H1 (cell line): Measurements from ENCODE around the gene HAGH. TPM values are rescaled to one million over a fixed set of nuclear protein-coding genes. Genes with fewer than 3 reads are reported as not detected.

Source experiments
- CTCF ChIA-PET: fragments of 300-600 bp; sonication (Branson Sonifier 250); formaldehyde crosslinking; loops from one replicate; lab custom pipeline; 2021; ENCODE audit not compliant: partially characterized antibody; lab: Charles Lee
- POLR2A ChIA-PET: fragments of 300-600 bp; sonication (Branson Sonifier 250); formaldehyde crosslinking; loops from one replicate; lab custom pipeline; 2021; ENCODE audit warnings: inconsistent platforms; ENCODE audit not compliant: partially characterized antibody; lab: Charles Lee
- DNase-seq, 2 experiments: peaks; one replicate each; pipeline versions ENCODE4 v3.0.0 to v3.0.0-alpha.2; 2010 to 2022; ENCODE audit warnings: low spot score in 2 of 2, low read depth in 1 of 2, mixed read lengths in 1 of 2
- FAIRE-seq: peaks from 2 replicates; lab custom pipeline; 2011; peaks lifted over from hg19 to GRCh38; lab: Jason Lieb, UNC
- H2AFZ ChIP-seq: 2 replicates; pipeline ENCODE4 v1.8.1; 2012; ENCODE audit warnings: low read length, inconsistent platforms
- H2AK5ac ChIP-seq: 2 replicates; pipeline ENCODE4 v1.6.1; 2013; ENCODE audit warnings: low read depth, low read length
- H2BK120ac ChIP-seq: replicated peaks from 2 replicates; pipeline ENCODE3; 2013; ENCODE audit warnings: low read depth, low read length, inconsistent platforms
- H2BK12ac ChIP-seq: 2 replicates; pipeline ENCODE4 v1.6.1; 2013; ENCODE audit warnings: low read depth, low read length
- H2BK15ac ChIP-seq: 2 replicates; pipeline ENCODE4 v1.6.1; 2013; ENCODE audit warnings: low read length
- H2BK20ac ChIP-seq: 2 replicates; pipeline ENCODE4 v1.6.1; 2013; ENCODE audit warnings: low read length
- H2BK5ac ChIP-seq: 2 replicates; pipeline ENCODE4 v1.6.1; 2013; ENCODE audit warnings: low read depth, low read length
- H3K14ac ChIP-seq: 2 replicates; pipeline ENCODE4 v1.6.1; 2013; ENCODE audit warnings: inconsistent platforms; ENCODE audit not compliant: insufficient read length
- H3K18ac ChIP-seq: 2 replicates; pipeline ENCODE4 v1.6.1; 2013; ENCODE audit warnings: low read length; ENCODE audit errors: extremely low read depth
- H3K23ac ChIP-seq: 2 replicates; pipeline ENCODE4 v1.6.1; 2013; ENCODE audit warnings: inconsistent platforms; ENCODE audit not compliant: insufficient read length
- H3K23me2 ChIP-seq: 2 replicates; pipeline ENCODE4 v1.6.1; 2013; ENCODE audit warnings: low read depth, low read length
- H3K27ac ChIP-seq: 2 replicates; pipeline ENCODE4 v1.6.1; 2011; ENCODE audit warnings: low read depth, low read length, inconsistent platforms
- H3K27me3 ChIP-seq, 4 experiments: replicated peaks in 1 of 4; 1 replicate in 1 of 4; 2 replicates in 3 of 4; pipeline versions ENCODE4 v1.6.1 to v1.8.1; 2011 to 2013; ENCODE audit warnings: low read length in 3 of 4, mild to moderate bottlenecking in 3 of 4, inconsistent platforms in 2 of 4, mixed read lengths in 2 of 4, moderate library complexity in 1 of 4; ENCODE audit not compliant: control insufficient read depth in 3 of 4, insufficient read depth in 3 of 4; ENCODE audit errors: extremely low read depth in 1 of 4
- H3K36me3 ChIP-seq, 4 experiments: 2 replicates each; pipeline versions ENCODE4 v1.6.1 to v1.8.1; 2011 to 2013; ENCODE audit warnings: mild to moderate bottlenecking in 4 of 4, low read length in 3 of 4, moderate library complexity in 2 of 4, control low read depth in 1 of 4, inconsistent platforms in 1 of 4; ENCODE audit not compliant: insufficient read depth in 4 of 4, control insufficient read depth in 2 of 4
- H3K4ac ChIP-seq: replicated peaks from 2 replicates; pipeline ENCODE3; 2013; ENCODE audit warnings: low read length, low read depth, mixed read lengths, inconsistent platforms; ENCODE audit not compliant: insufficient read length
- H3K4me1 ChIP-seq, 4 experiments: replicated peaks in 1 of 4; 1 replicate in 1 of 4; 2 replicates in 3 of 4; pipeline versions ENCODE4 v1.6.1 to v1.8.1; 2011 to 2013; ENCODE audit warnings: low read length in 3 of 4, inconsistent platforms in 2 of 4, mixed read lengths in 1 of 4; ENCODE audit not compliant: insufficient read depth in 4 of 4, control insufficient read depth in 3 of 4
- H3K4me2 ChIP-seq, 2 experiments: 2 replicates each; pipeline versions ENCODE4 v1.6.1 to v1.8.1; 2011 to 2013; ENCODE audit warnings: low read depth in 2 of 2, low read length in 2 of 2, control low read depth in 1 of 2, inconsistent platforms in 1 of 2, mild to moderate bottlenecking in 1 of 2; ENCODE audit not compliant: insufficient read depth in 1 of 2
- H3K4me3 ChIP-seq, 4 experiments: fragments of 200-600, 300-600 bp in 1 of 4; sonication (generic), shearing (Covaris generic), sonication (Bioruptor Twin) in 1 of 4; 2 replicates each; pipeline versions ENCODE4 v1.5.1 to v1.8.1; 2011 to 2016; ENCODE audit warnings: low read length in 4 of 4, low read depth in 3 of 4, control low read depth in 2 of 4, inconsistent platforms in 2 of 4, mild to moderate bottlenecking in 2 of 4, mixed read lengths in 1 of 4, moderate library complexity in 1 of 4; ENCODE audit not compliant: insufficient read depth in 2 of 4; ENCODE audit errors: extremely low read depth in 1 of 4
- H3K56ac ChIP-seq: replicated peaks from 2 replicates; pipeline ENCODE3; 2013; ENCODE audit warnings: low read depth, mild to moderate bottlenecking, mixed read lengths, low read length, inconsistent platforms; ENCODE audit not compliant: insufficient read length
- H3K79me1 ChIP-seq: 2 replicates; pipeline ENCODE4 v1.6.1; 2013; ENCODE audit warnings: low read depth, low read length, control low read depth
- H3K79me2 ChIP-seq, 2 experiments: 2 replicates each; pipeline versions ENCODE4 v1.6.1 to v1.8.1; 2012 to 2013; ENCODE audit warnings: low read length in 2 of 2, mild to moderate bottlenecking in 2 of 2, inconsistent platforms in 1 of 2; ENCODE audit not compliant: insufficient read depth in 2 of 2, control insufficient read depth in 1 of 2
- H3K9ac ChIP-seq, 4 experiments: replicated peaks in 1 of 4; 1 replicate in 1 of 4; 2 replicates in 3 of 4; pipeline versions ENCODE4 v1.6.1 to v1.8.1; 2011 to 2013; ENCODE audit warnings: low read depth in 3 of 4, low read length in 3 of 4, control low read depth in 2 of 4, mild to moderate bottlenecking in 2 of 4, moderate library complexity in 2 of 4, inconsistent platforms in 1 of 4; ENCODE audit errors: extremely low read depth in 1 of 4
- H3K9me3 ChIP-seq, 2 experiments: 2 replicates each; pipeline versions ENCODE4 v1.6.1 to v1.8.1; 2012 to 2013; ENCODE audit warnings: mild to moderate bottlenecking in 2 of 2, moderate library complexity in 2 of 2, control low read depth in 1 of 2, inconsistent platforms in 1 of 2, low read depth in 1 of 2, low read length in 1 of 2, mixed read lengths in 1 of 2; ENCODE audit not compliant: insufficient read depth in 2 of 2
- H4K20me1 ChIP-seq, 2 experiments: replicated peaks in 1 of 2; 2 replicates each; pipeline versions ENCODE3 to v1.8.1; 2011 to 2013; ENCODE audit warnings: inconsistent platforms in 2 of 2, low read length in 2 of 2, mild to moderate bottlenecking in 1 of 2; ENCODE audit not compliant: insufficient read depth in 2 of 2, control insufficient read depth in 1 of 2
- H4K5ac ChIP-seq: 2 replicates; pipeline ENCODE4 v1.6.1; 2013; ENCODE audit warnings: low read length, low read depth, mixed read lengths, inconsistent platforms; ENCODE audit not compliant: insufficient read length
- H4K8ac ChIP-seq: 2 replicates; pipeline ENCODE4 v1.8.0; 2013; ENCODE audit warnings: mild to moderate bottlenecking, moderate library complexity, low read length, inconsistent platforms; ENCODE audit not compliant: insufficient read depth; ENCODE audit errors: extremely low read depth
- H4K91ac ChIP-seq: replicated peaks from 2 replicates; pipeline ENCODE3; 2013; ENCODE audit warnings: low read length, mixed read lengths, inconsistent platforms; ENCODE audit not compliant: insufficient read length
- BCL11A ChIP-seq, 2 experiments: IDR thresholded peaks; one replicate each; pipeline ENCODE4 v1.6.1; 2011; ENCODE audit warnings: low read depth in 2 of 2, low read length in 2 of 2, mild to moderate bottlenecking in 2 of 2
- EP300 ChIP-seq, 2 experiments: IDR thresholded peaks; 1 replicate in 1 of 2; 2 replicates in 1 of 2; pipeline ENCODE4 v1.6.1; 2011 to 2012; ENCODE audit warnings: low read depth in 2 of 2, low read length in 2 of 2, mild to moderate bottlenecking in 2 of 2, borderline replicate concordance in 1 of 2, inconsistent platforms in 1 of 2, moderate library complexity in 1 of 2
- JUN ChIP-seq: IDR thresholded peaks from 2 replicates; pipeline ENCODE4 v1.6.1; 2011; ENCODE audit warnings: low read depth, mild to moderate bottlenecking, improper control_type of control experiment, low read length
- KDM5A ChIP-seq: fragments of 200-600 bp; IDR thresholded peaks from 2 replicates; pipeline ENCODE4 v1.7.1; 2012; ENCODE audit warnings: mild to moderate bottlenecking, low read length, inconsistent platforms, mixed read lengths
- NRF1 ChIP-seq: IDR thresholded peaks from 2 replicates; pipeline ENCODE4 v1.6.1; 2011; ENCODE audit warnings: mild to moderate bottlenecking, low read depth, low read length, improper control_type of control experiment
- RBBP5 ChIP-seq: IDR thresholded peaks from 2 replicates; pipeline ENCODE4 v1.7.1; 2012; ENCODE audit warnings: low read depth, mild to moderate bottlenecking, inconsistent platforms, low read length, moderate library complexity, borderline replicate concordance
- RFX5 ChIP-seq: IDR thresholded peaks from 2 replicates; pipeline ENCODE4 v1.6.1; 2011; ENCODE audit warnings: low read depth, low read length, improper control_type of control experiment, borderline replicate concordance
- SIN3A ChIP-seq, 2 experiments: IDR thresholded peaks in 1 of 2; conservative IDR thresholded peaks in 1 of 2; 2 replicates each; pipeline ENCODE4 v1.6.1; 2011 to 2012; ENCODE audit warnings: low read length in 2 of 2, improper control_type of control experiment in 1 of 2, low read depth in 1 of 2, mild to moderate bottlenecking in 1 of 2
- SP1 ChIP-seq: IDR thresholded peaks from 2 replicates; pipeline ENCODE4 v1.6.1; 2011; ENCODE audit warnings: low read depth, low read length
- SRF ChIP-seq: IDR thresholded peaks from 2 replicates; pipeline ENCODE4 v1.6.1; 2011; ENCODE audit warnings: mild to moderate bottlenecking, low read depth, low read length, moderate library complexity
- ZNF274 ChIP-seq: IDR thresholded peaks from 2 replicates; pipeline ENCODE4 v1.7.0; 2012; ENCODE audit warnings: low read length, borderline replicate concordance; ENCODE audit errors: extremely low read depth
- WGBS, 2 experiments: shearing (Covaris generic) in 1 of 2; methylation state at CpG; one replicate each; pipeline versions ENCODE4 v1.1.6 to v1.1.7; 2013 to 2015; ENCODE audit warnings: low lambda C conversion rate in 2 of 2, mixed read lengths in 2 of 2, inconsistent platforms in 1 of 2, low coverage in 1 of 2, missing lambda C conversion rate in 1 of 2; ENCODE audit not compliant: insufficient replicate concordance in 2 of 2, insufficient coverage in 1 of 2, insufficient read length in 1 of 2; ENCODE audit errors: extremely low coverage in 1 of 2, missing lambda C conversion rate in 1 of 2; 5-methylcytosine and 5-hydroxymethylcytosine counted together
- polyA plus RNA-seq, 7 experiments: library from polyadenylated mRNA; depleted of rRNA in 3 of 7; stranded (reverse) in 5 of 7; unstranded in 2 of 7; fragments of >200 nt in 5 of 7; fragments of 200-250 nt in 2 of 7; gene quantifications; 1 replicate in 5 of 7; 2 replicates in 1 of 7; 4 replicates in 1 of 7; pipeline versions ENCODE4 v1.2.1 to v1.2.3, GENCODE V29; 2011 to 2013; ENCODE audit warnings: missing spikeins in 2 of 7, mixed read lengths in 2 of 7
- total RNA-seq: library from RNA; stranded (reverse); fragmentation: NEBNext Ultra II Directional; extraction: Animal tissue kit (Norgen Biotek cat#: 25700); gene quantifications from 2 replicates; pipeline ENCODE4 v1.2.1, GENCODE V29; 2021
- TF ChIP-seq, protein P1 (sequence below): IDR thresholded peaks from 2 replicates; pipeline ENCODE4 v1.6.1; 2011; ENCODE audit warnings: low read depth, mild to moderate bottlenecking, low read length; ENCODE audit not compliant: insufficient read depth

Gene HAGH
- total and polyA plus RNA-seq, 2 of the 8 experiments (the other 6 are each of a cell fraction or from before 2014, with no cell fraction given), result 28.7 to 40.6 TPM

DNA sequence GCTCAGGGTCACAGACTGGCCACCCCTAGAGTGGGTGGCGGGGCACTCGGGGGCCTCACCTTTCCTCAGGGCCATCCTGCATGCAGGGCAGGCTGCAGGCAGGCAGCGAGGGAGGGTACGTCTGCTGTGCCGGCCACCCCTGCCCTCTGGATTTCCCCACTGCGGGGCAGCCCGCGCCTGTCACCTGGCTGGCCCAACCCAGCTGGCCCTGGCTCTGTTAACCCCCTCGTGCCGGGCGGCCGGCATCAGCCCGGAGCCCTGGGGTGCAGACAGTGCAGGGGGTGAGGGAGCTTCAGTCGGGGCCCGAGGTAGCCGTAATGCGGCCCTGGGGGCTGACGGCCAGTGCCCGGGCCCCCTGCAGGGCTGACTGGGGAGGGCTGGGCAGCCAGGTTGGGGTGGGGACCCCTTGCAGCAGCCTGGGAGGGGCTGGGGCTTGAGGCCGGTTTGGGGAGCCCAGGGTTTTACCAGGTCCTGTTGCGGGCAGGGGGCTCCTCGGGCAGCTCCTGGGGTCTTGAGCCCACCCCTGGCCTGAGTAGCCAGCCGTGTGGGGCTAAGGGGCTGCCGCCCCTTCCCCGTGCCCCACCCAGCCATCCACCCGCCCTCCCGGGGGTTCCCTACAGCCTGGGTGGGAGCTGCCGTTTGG, 32.9 kb downstream of the HAGH start, which contains the start of gene IGFALS:
IGFALS (minus strand) TSS at position 128 of the 643 bp plus-strand sequence; CDS start at position 75, 53 bp downstream.
- peaks cover 8 to 12% of the 10 kb centered on the region in 2 experiments for H3K9me3 ChIP-seq
- no peaks in the 10 kb centered on the region for H3K4me1 ChIP-seq
- no peak within 1 kb of the TSS for H3K18ac ChIP-seq
- no peak within 1 kb of the TSS for H3K27ac ChIP-seq
- no peak within 1 kb of the TSS for H2BK5ac ChIP-seq
- H2BK12ac ChIP-seq, result no peak within 1 kb of the TSS
- H3K4me3 ChIP-seq, result no peak within 1 kb of the TSS
- ChIA-PET CTCF (interaction anchor here (0.6 to 2.2 kb wide), 8 partner anchors 11 to 48 kb away, joined by 3 to 6 read pairs (median 5); partner anchors contain the start of genes EME2, MRPS34, NUBP2 and SPSB3), POLR2A (interaction anchor here (3.3 to 4.2 kb wide), 3 partner anchors 11 to 22 kb away, joined by 19 to 26 read pairs (median 26); partner anchors contain the start of genes EME2, MRPS34, NME3 and NUBP2)
- no peak within 1 kb of the TSS for H3K56ac ChIP-seq
- no peaks in the 10 kb centered on the region for H3K27me3 ChIP-seq
- H3K79me1 ChIP-seq, result no peaks in the 10 kb centered on the region; the same call in 1 of the 2 replicates
- H3K4me2 ChIP-seq, result no peak within 1 kb of the TSS
- peaks cover 0 to 2% of the 10 kb centered on the region in 2 experiments for H4K20me1 ChIP-seq
- H3K14ac ChIP-seq, result no peak within 1 kb of the TSS
- H3K23me2 ChIP-seq, result no peaks in the 10 kb centered on the region
- no peak within 1 kb of the TSS for H2BK120ac ChIP-seq
- no peak within 1 kb of the TSS for H4K91ac ChIP-seq
- H4K5ac ChIP-seq, result no peak within 1 kb of the TSS
- H2AFZ ChIP-seq, result no peak within 1 kb of the TSS
- no peak within 1 kb of the TSS for H2BK15ac ChIP-seq
- H2AK5ac ChIP-seq, result no peak within 1 kb of the TSS
- 91% methylated on average over 14 of the region's 28 CpGs; no CpG with 5 or more reads in 1 of the 2 experiments for WGBS, 2 experiments
- no peak within 1 kb of the TSS for H2BK20ac ChIP-seq
- peak within 1 kb of the TSS; percentile 68 for H4K8ac ChIP-seq
- FAIRE-seq (no peak), DNase-seq (no peak)
- H3K9ac ChIP-seq, result no peak within 1 kb of the TSS
- no peak within 1 kb of the TSS for H3K23ac ChIP-seq
- peaks cover 0 to 22% (median 0%) of the 10 kb centered on the region in 4 experiments; a peak in 3 of 8 replicates for H3K36me3 ChIP-seq
- H3K79me2 ChIP-seq, result no peaks in the 10 kb centered on the region
- no peak within 1 kb of the TSS for H3K4ac ChIP-seq
- TF ChIP-seq NRF1 (no peak), SP1 (no peak), SRF (no peak), KDM5A (no peak), BCL11A (IDR thresholded peaks at IDR 0.05; ENCODE audit: low read depth in 2 of 2, low read length in 2 of 2) (no peak), ZNF274 (no peak), RBBP5 (no peak), EP300 (IDR thresholded peaks at IDR 0.05; ENCODE audit: borderline replicate concordance in 1 of 2, low read depth in 2 of 2, low read length in 2 of 2) (no peak), SIN3A (conservative IDR thresholded peaks at IDR 0.05 in 1 of 2, IDR thresholded peaks at IDR 0.05 in 1 of 2; ENCODE audit: low read depth in 1 of 2, low read length in 2 of 2) (no peak), JUN (no peak), RFX5 (no peak)
- TF ChIP-seq, protein P1, sequence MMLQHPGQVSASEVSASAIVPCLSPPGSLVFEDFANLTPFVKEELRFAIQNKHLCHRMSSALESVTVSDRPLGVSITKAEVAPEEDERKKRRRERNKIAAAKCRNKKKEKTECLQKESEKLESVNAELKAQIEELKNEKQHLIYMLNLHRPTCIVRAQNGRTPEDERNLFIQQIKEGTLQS, result no peak
